Karpas-422 (cell line): ENCODE data around the gene SLC16A6. TPM values are rescaled to one million over a fixed set of nuclear protein-coding genes. Genes with fewer than 3 reads are reported as not detected.

Source experiments
- DNase-seq: peaks from one replicate; pipeline ENCODE4 v3.0.0-alpha.2; 2015
- H2AFZ ChIP-seq: fragments of 200-600 bp; sonication (generic); 2 replicates; pipeline ENCODE4 v1.6.1; 2014; ENCODE audit warnings: antibody characterized with exemption, low read length, mixed read lengths
- H3K27ac ChIP-seq: fragments of 200-600 bp; sonication (generic); 2 replicates; pipeline ENCODE4 v1.5.1; 2014; ENCODE audit warnings: mild to moderate bottlenecking, low read length, moderate library complexity
- H3K27me3 ChIP-seq: fragments of 200-600 bp; sonication (generic); 2 replicates; pipeline ENCODE4 v1.6.1; 2014; ENCODE audit warnings: low read length, mixed read lengths
- H3K36me3 ChIP-seq: fragments of 200-600 bp; sonication (generic); 2 replicates; pipeline ENCODE4 v1.6.1; 2014; ENCODE audit warnings: low read length, mixed read lengths; ENCODE audit not compliant: insufficient read depth
- H3K4me1 ChIP-seq: fragments of 200-600 bp; sonication (generic); 2 replicates; pipeline ENCODE4 v1.6.1; 2014; ENCODE audit warnings: mild to moderate bottlenecking, low read length, mixed read lengths
- H3K4me2 ChIP-seq: fragments of 200-600 bp; sonication (generic); 2 replicates; pipeline ENCODE4 v1.6.1; 2014; ENCODE audit warnings: low read length, low read depth, mild to moderate bottlenecking; ENCODE audit not compliant: poor library complexity, severe bottlenecking
- H3K4me3 ChIP-seq: fragments of 200-600 bp; sonication (generic); 2 replicates; pipeline ENCODE4 v1.5.1; 2014; ENCODE audit warnings: mild to moderate bottlenecking, antibody characterized with exemption, low read length, mixed read lengths
- H3K79me2 ChIP-seq: fragments of 200-600 bp; sonication (generic); 2 replicates; pipeline ENCODE4 v1.6.1; 2014; ENCODE audit warnings: mild to moderate bottlenecking, low read length, mixed read lengths
- H3K9ac ChIP-seq: fragments of 200-600 bp; sonication (generic); 2 replicates; pipeline ENCODE4 v1.6.0; 2014; ENCODE audit warnings: low read length
- H3K9me2 ChIP-seq: fragments of 200-600 bp; sonication (generic), shearing (Covaris generic); replicated peaks from 2 replicates; pipeline ENCODE4 v1.6.0; 2014; ENCODE audit warnings: mild to moderate bottlenecking, low read length, moderate library complexity; ENCODE audit not compliant: insufficient read depth
- H3K9me3 ChIP-seq: fragments of 300-700, 200-600 bp; sonication (generic); 2 replicates; pipeline ENCODE4 v1.6.1; 2014; ENCODE audit warnings: low read length, mixed read lengths
- H4K20me1 ChIP-seq: fragments of 200-600 bp; sonication (generic); 2 replicates; pipeline ENCODE4 v1.6.1; 2014; ENCODE audit warnings: mild to moderate bottlenecking, antibody characterized with exemption, low read length, low read depth; ENCODE audit not compliant: insufficient read depth
- total RNA-seq: library from RNA; depleted of rRNA; stranded (reverse); fragments of >200 nt; shearing (Covaris generic); gene quantifications from 2 replicates; pipeline ENCODE4 v1.2.3, GENCODE V29; 2014; ENCODE audit warnings: low replicate concordance

SLC16A6 gene
- total RNA-seq, 1 experiment from 2014 or later = 59.9 TPM

DNA sequence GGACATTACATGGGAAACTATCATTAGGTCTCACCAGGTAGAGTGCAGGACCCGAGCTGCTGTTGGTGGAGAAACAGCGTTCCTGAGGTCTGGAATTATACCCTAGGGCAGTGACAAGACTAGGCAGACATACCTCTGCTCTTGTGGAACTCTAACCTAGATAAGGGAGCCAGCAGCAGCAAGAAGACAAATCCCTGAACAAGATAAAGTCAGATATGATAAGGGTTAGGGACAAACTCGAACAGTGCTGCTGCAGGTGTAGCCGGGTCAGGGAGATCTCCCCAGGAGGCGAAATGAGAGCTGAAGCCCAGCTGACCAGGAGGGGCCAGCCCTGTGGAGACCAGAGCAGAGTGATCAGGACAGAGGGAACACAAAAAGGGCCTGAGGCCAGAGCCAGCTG lies 35.0 kb upstream of the SLC16A6 start:
- no peaks in the 10 kb centered on the region for H4K20me1 ChIP-seq
- no peak overlapping the region for H2AFZ ChIP-seq
- no peaks in the 10 kb centered on the region for H3K27me3 ChIP-seq
- H3K4me2 ChIP-seq = no peak overlapping the region
- DNase-seq = no peak
- H3K9ac ChIP-seq = no peak overlapping the region
- no peak overlapping the region for H3K4me3 ChIP-seq
- no peaks in the 10 kb centered on the region for H3K4me1 ChIP-seq
- no peak overlapping the region for H3K27ac ChIP-seq
- no peaks in the 10 kb centered on the region for H3K36me3 ChIP-seq
- H3K9me2 ChIP-seq = no peaks in the 10 kb centered on the region
- no peaks in the 10 kb centered on the region for H3K79me2 ChIP-seq
- H3K9me3 ChIP-seq = no peaks in the 10 kb centered on the region

GRCh38 chr17:68324654-68325336 lies 33.9 kb upstream of the SLC16A6 start:
- no peak for DNase-seq
- H3K4me3 ChIP-seq = no peak overlapping the region
- no peaks in the 10 kb centered on the region for H3K9me2 ChIP-seq
- no peaks in the 10 kb centered on the region for H3K27me3 ChIP-seq
- no peak overlapping the region for H3K27ac ChIP-seq
- no peaks in the 10 kb centered on the region for H4K20me1 ChIP-seq
- H3K9ac ChIP-seq = no peak overlapping the region
- H3K4me1 ChIP-seq = no peaks in the 10 kb centered on the region
- no peaks in the 10 kb centered on the region for H3K36me3 ChIP-seq
- H3K79me2 ChIP-seq = no peaks in the 10 kb centered on the region
- H3K9me3 ChIP-seq = no peaks in the 10 kb centered on the region
- no peak overlapping the region for H3K4me2 ChIP-seq
- no peak overlapping the region for H2AFZ ChIP-seq

GRCh38 chr17:68324114-68324513 lies 33.2 kb upstream of the SLC16A6 start:
- H3K79me2 ChIP-seq = no peaks in the 10 kb centered on the region
- no peaks in the 10 kb centered on the region for H3K9me2 ChIP-seq
- H3K9ac ChIP-seq = no peak overlapping the region
- no peak overlapping the region for H3K27ac ChIP-seq
- no peak overlapping the region for H3K4me2 ChIP-seq
- H3K4me1 ChIP-seq = peaks cover 6% of the 10 kb centered on the region
- H3K27me3 ChIP-seq = no peaks in the 10 kb centered on the region
- no peaks in the 10 kb centered on the region for H4K20me1 ChIP-seq
- H3K36me3 ChIP-seq = no peaks in the 10 kb centered on the region
- H3K4me3 ChIP-seq = no peak overlapping the region
- DNase-seq = no peak
- no peaks in the 10 kb centered on the region for H3K9me3 ChIP-seq
- H2AFZ ChIP-seq = no peak overlapping the region

DNA sequence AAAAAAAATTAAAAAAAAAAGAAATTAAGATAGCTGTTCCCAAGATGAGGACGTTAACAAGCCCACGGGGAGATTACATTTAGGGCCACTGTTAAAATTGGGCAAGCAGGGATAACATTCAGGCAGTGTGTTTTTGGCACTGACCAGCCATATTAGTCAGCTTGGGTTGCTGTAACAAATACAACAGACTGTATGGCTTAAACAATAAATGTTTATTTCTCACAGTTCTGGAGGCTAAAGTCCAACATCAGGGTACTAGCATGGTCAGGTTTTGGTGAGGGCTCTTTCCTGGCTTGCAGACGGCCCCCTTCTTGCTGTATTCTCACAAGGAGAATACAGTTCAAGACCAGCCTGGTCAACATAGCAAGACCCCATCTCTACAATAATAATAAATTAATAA lies 31.7 kb upstream of the SLC16A6 start:
- Histone ChIP-seq H3K4me2 (no peak overlapping the region), H3K4me1 (peaks cover 18% of the 10 kb centered on the region), H3K79me2 (no peaks in the 10 kb centered on the region), H3K27ac (no peak overlapping the region), H3K4me3 (no peak overlapping the region), H3K9me2 (no peaks in the 10 kb centered on the region), H4K20me1 (no peaks in the 10 kb centered on the region), H3K36me3 (no peaks in the 10 kb centered on the region), H3K9ac (no peak overlapping the region), H2AFZ (no peak overlapping the region), H3K9me3 (no peaks in the 10 kb centered on the region), H3K27me3 (no peaks in the 10 kb centered on the region)
- DNase-seq = no peak

- H3K79me2 ChIP-seq = no peaks in the 10 kb centered on the region
- no peak overlapping the region for H3K4me2 ChIP-seq
- no peak overlapping the region for H3K9ac ChIP-seq
- DNase-seq = no peak
- no peak overlapping the region for H3K4me3 ChIP-seq
- no peaks in the 10 kb centered on the region for H3K36me3 ChIP-seq
- H4K20me1 ChIP-seq = no peaks in the 10 kb centered on the region
- H2AFZ ChIP-seq = no peak overlapping the region
- H3K27ac ChIP-seq = no peak overlapping the region
- no peaks in the 10 kb centered on the region for H3K27me3 ChIP-seq
- no peaks in the 10 kb centered on the region for H3K9me3 ChIP-seq
- peaks cover 18% of the 10 kb centered on the region for H3K4me1 ChIP-seq
- no peaks in the 10 kb centered on the region for H3K9me2 ChIP-seq
Observed at GRCh38 chr17:68321556-68321954, 30.6 kb upstream of the SLC16A6 start.

DNA sequence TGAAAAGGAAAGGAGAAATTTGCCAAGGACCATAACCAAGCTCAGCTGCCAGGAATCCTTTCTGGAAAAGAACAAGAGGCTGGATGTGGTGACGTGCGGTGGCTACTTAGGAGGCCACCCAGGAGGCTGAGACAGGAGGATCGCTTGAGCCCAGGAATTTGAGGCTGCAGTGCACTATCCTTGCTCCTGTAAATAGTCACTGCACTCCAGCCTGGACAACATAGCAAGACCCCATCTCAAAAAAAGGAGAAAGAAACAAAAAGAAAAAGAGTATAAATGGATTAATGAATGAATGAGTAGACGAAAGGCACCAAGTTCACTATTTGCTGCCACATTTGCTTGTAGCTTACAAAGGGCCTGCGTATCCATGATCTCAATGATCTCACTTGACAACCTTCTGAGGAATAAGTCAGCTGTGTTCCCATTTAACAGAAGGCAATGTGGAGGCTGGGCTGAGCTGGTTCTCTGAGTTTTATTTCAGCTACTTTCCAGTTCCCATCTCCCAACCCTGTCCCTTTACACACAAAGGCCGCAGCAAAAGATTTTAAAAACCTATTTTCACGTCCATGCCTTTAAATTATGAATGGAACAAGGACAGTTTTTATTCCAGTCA lies 30.1 kb upstream of the SLC16A6 start:
- H3K4me1 ChIP-seq = peaks cover 18% of the 10 kb centered on the region
- no peaks in the 10 kb centered on the region for H3K9me3 ChIP-seq

DNA sequence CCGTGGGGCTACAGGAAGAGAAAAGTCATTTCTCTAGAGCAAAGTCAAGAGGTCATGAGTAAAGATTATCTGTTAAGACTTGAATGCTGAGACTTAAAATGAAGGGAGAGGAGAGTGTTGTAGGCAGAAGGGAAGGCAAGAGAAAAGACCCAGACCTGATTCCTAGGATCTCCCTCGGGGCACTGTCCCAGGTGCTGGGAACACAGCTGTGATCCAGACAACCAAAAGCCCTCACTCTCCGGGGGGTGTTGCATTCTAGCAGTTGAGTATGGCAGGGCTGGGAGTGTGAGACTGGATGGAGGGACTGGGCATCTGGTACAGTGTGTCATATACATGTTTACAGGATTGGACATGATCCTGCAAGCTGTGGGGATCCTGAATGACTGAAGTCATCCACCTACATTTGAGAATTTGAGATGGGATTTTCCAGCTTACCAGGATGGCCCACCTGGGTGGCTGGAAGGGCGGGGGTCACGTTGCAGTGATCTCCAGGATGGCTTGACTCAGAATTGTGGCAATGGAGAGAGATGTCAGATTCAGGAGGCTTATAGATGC lies 29.5 kb upstream of the SLC16A6 start:
- Histone ChIP-seq H3K9ac (no peak overlapping the region), H4K20me1 (no peaks in the 10 kb centered on the region), H3K27ac (no peak overlapping the region), H3K36me3 (no peaks in the 10 kb centered on the region), H3K9me3 (no peaks in the 10 kb centered on the region), H3K27me3 (no peaks in the 10 kb centered on the region), H3K4me1 (peaks cover 18% of the 10 kb centered on the region), H3K4me3 (no peak overlapping the region), H3K79me2 (no peaks in the 10 kb centered on the region), H3K4me2 (no peak overlapping the region), H2AFZ (no peak overlapping the region), H3K9me2 (no peaks in the 10 kb centered on the region)
- DNase-seq = no peak

More for the DNA sequence above, 30.1 kb upstream of the SLC16A6 start:
- H4K20me1 ChIP-seq = no peaks in the 10 kb centered on the region
- H3K9ac ChIP-seq = no peak overlapping the region
- no peak overlapping the region for H2AFZ ChIP-seq
- H3K4me3 ChIP-seq = no peak overlapping the region
- no peaks in the 10 kb centered on the region for H3K79me2 ChIP-seq
- no peak overlapping the region for H3K27ac ChIP-seq
- H3K27me3 ChIP-seq = no peaks in the 10 kb centered on the region
- H3K4me2 ChIP-seq = no peak overlapping the region
- DNase-seq = no peak
- H3K36me3 ChIP-seq = no peaks in the 10 kb centered on the region
- no peaks in the 10 kb centered on the region for H3K9me2 ChIP-seq

- Histone ChIP-seq H2AFZ (no peak overlapping the region), H3K4me2 (peak overlapping the region; percentile 47), H3K4me3 (peak overlapping the region; percentile 6; the same call in 1 of the 2 replicates), H3K4me1 (peaks cover 22% of the 10 kb centered on the region), H3K9me3 (no peaks in the 10 kb centered on the region), H3K27me3 (no peaks in the 10 kb centered on the region), H3K79me2 (no peaks in the 10 kb centered on the region), H3K9me2 (no peaks in the 10 kb centered on the region), H3K9ac (0 out of 2 replicates have a peak overlapping the region, but pooled peaks have one; percentile 24), H4K20me1 (no peaks in the 10 kb centered on the region), H3K36me3 (no peaks in the 10 kb centered on the region), H3K27ac (peak overlapping the region; percentile 76)
- DNase-seq = peak; percentile 58
Observed at GRCh38 chr17:68319410-68320162, 28.7 kb upstream of the SLC16A6 start.
